Measurements from ENCODE around the gene CLBA1. TPM values are rescaled to one million over a fixed set of nuclear protein-coding genes. Genes with fewer than 3 reads are reported as not detected.
"Not testable (repeated sequence)": the region's sequence is repeated elsewhere in the genome, so short reads cannot be mapped to it uniquely, and the experiment has no call there.

CLBA1 gene
- total and polyA plus RNA-seq, 2 donors from 2014 or later: 13.2 to 22.6 TPM

- no peak overlapping the region for H3K9ac ChIP-seq (ENCODE audit: low read length in 3 of 3)
- H3K27ac ChIP-seq (ENCODE audit: low read depth in 2 of 2, low read length in 2 of 2): no peak overlapping the region
- FAIRE-seq: no peak
These were observed 39.8 kb downstream of the CLBA1 start for GRCh38 chr14:105025429-105025828.

GRCh38 chr14:105026033-105026785 lies 40.6 kb downstream of the CLBA1 start:
- Histone ChIP-seq H3K4me1 (ENCODE audit: control insufficient read depth in 2 of 3, insufficient read depth in 2 of 3, low read depth in 1 of 3, low read length in 3 of 3) (peaks cover 0 to 5% (median 0%) of the 10 kb centered on the region in 3 donors), H3K4me3 (ENCODE audit: low read length in 3 of 3) (no peak overlapping the region), H3K27ac (ENCODE audit: low read depth in 2 of 2, low read length in 2 of 2) (no peak overlapping the region), H3K36me3 (ENCODE audit: control insufficient read depth in 2 of 3, insufficient read depth in 3 of 3, low read length in 3 of 3) (no peaks in the 10 kb centered on the region), H3K9ac (ENCODE audit: low read length in 3 of 3) (no peak overlapping the region), H3K9me3 (ENCODE audit: control insufficient read depth in 2 of 3, insufficient read depth in 1 of 3, low read length in 3 of 3) (no peaks in the 10 kb centered on the region), H3K27me3 (ENCODE audit: control insufficient read depth, insufficient read depth, low read length) (no peaks in the 10 kb centered on the region)
- intact Hi-C loops (cut with DNase I): no loop called here
- FAIRE-seq (no peak), DNase-seq (no peak)
- TF ChIP-seq CTCF (IDR thresholded peaks at IDR 0.05; ENCODE audit: borderline replicate concordance, extremely low read depth, insufficient read depth): no peak

More at GRCh38 chr14:105025429-105025828, 39.8 kb downstream of the CLBA1 start:
- peaks cover 0 to 5% (median 0%) of the 10 kb centered on the region in 3 donors for H3K4me1 ChIP-seq (ENCODE audit: control insufficient read depth in 2 of 3, insufficient read depth in 2 of 3, low read depth in 1 of 3, low read length in 3 of 3)
- no peaks in the 10 kb centered on the region for H3K27me3 ChIP-seq (ENCODE audit: control insufficient read depth, insufficient read depth, low read length)
- H3K36me3 ChIP-seq (ENCODE audit: control insufficient read depth in 2 of 3, insufficient read depth in 3 of 3, low read length in 3 of 3): no peaks in the 10 kb centered on the region
- no peak overlapping the region for H3K4me3 ChIP-seq (ENCODE audit: low read length in 3 of 3)
- H3K9me3 ChIP-seq (ENCODE audit: control insufficient read depth in 2 of 3, insufficient read depth in 1 of 3, low read length in 3 of 3): no peaks in the 10 kb centered on the region
- no peak for TF ChIP-seq CTCF (IDR thresholded peaks at IDR 0.05; ENCODE audit: borderline replicate concordance, extremely low read depth, insufficient read depth)
- intact Hi-C loops (cut with DNase I): no loop called here
- no peak for DNase-seq

GRCh38 chr14:105026802-105027563 lies 41.4 kb downstream of the CLBA1 start:
- no peak for FAIRE-seq
- H3K27ac ChIP-seq (ENCODE audit: low read depth in 2 of 2, low read length in 2 of 2): no peak overlapping the region
- intact Hi-C loops (cut with DNase I): no loop called here
- TF ChIP-seq CTCF (IDR thresholded peaks at IDR 0.05; ENCODE audit: borderline replicate concordance, extremely low read depth, insufficient read depth): no peak
- H3K9me3 ChIP-seq (ENCODE audit: control insufficient read depth in 2 of 3, insufficient read depth in 1 of 3, low read length in 3 of 3): no peaks in the 10 kb centered on the region
- no peaks in the 10 kb centered on the region for H3K27me3 ChIP-seq (ENCODE audit: control insufficient read depth, insufficient read depth, low read length)
- H3K36me3 ChIP-seq (ENCODE audit: control insufficient read depth in 2 of 3, insufficient read depth in 3 of 3, low read length in 3 of 3): no peaks in the 10 kb centered on the region
- H3K4me1 ChIP-seq (ENCODE audit: control insufficient read depth in 2 of 3, insufficient read depth in 2 of 3, low read depth in 1 of 3, low read length in 3 of 3): no peaks in the 10 kb centered on the region
- peak in 1 of 5 donors; percentile 47 for DNase-seq
- H3K4me3 ChIP-seq (ENCODE audit: low read length in 3 of 3): no peak overlapping the region
- no peak overlapping the region for H3K9ac ChIP-seq (ENCODE audit: low read length in 3 of 3)

GRCh38 chr14:105027718-105028117 lies 42.1 kb downstream of the CLBA1 start:
- H3K4me3 ChIP-seq (ENCODE audit: low read length in 3 of 3); FAIRE-seq; H3K4me1 ChIP-seq (ENCODE audit: control insufficient read depth in 2 of 3, insufficient read depth in 2 of 3, low read depth in 1 of 3, low read length in 3 of 3); DNase-seq; H3K27ac ChIP-seq (ENCODE audit: low read depth in 2 of 2, low read length in 2 of 2); intact Hi-C loops (cut with DNase I); H3K9me3 ChIP-seq (ENCODE audit: control insufficient read depth in 2 of 3, insufficient read depth in 1 of 3, low read length in 3 of 3); H3K36me3 ChIP-seq (ENCODE audit: control insufficient read depth in 2 of 3, insufficient read depth in 3 of 3, low read length in 3 of 3); H3K9ac ChIP-seq (ENCODE audit: low read length in 3 of 3); H3K27me3 ChIP-seq (ENCODE audit: control insufficient read depth, insufficient read depth, low read length): not testable (repeated sequence)
